GM19468 (cell line): ENCODE results near the gene GULP1.
"Not testable (repeated sequence)": the region's sequence is repeated elsewhere in the genome, so short reads cannot be mapped to it uniquely, and the experiment has no call there.

ENCODE experiments used
- ATAC-seq: cut with Tn5 transposase; IDR thresholded peaks from one replicate; pipeline ENCODE4 v1.9.1; 2021; ENCODE audit warnings: mild to moderate bottlenecking, moderate library complexity, moderate number of reproducible peaks; ENCODE audit not compliant: unreplicated experiment; ENCODE audit errors: extremely low read depth

The GULP1 gene

GRCh38 chr2:188573453-188573852, 281.8 kb downstream of the GULP1 start:
- ATAC-seq, result no peak

GRCh38 chr2:188576006-188576405, 284.3 kb downstream of the GULP1 start:
- no peak for ATAC-seq

- no peak for ATAC-seq
Observed at GRCh38 chr2:188576651-188577050, 285.0 kb downstream of the GULP1 start.

- ATAC-seq, result no peak
Observed at GRCh38 chr2:188577231-188577630, 285.6 kb downstream of the GULP1 start.

GRCh38 chr2:188580738-188581137, 289.1 kb downstream of the GULP1 start:
- ATAC-seq, result no peak

- no peak for ATAC-seq
Observed at GRCh38 chr2:188582211-188582610, 290.5 kb downstream of the GULP1 start.

GRCh38 chr2:188588235-188588634, 296.6 kb downstream of the GULP1 start:
- no peak for ATAC-seq

- ATAC-seq, result no peak
Observed at GRCh38 chr2:188596054-188596453, 304.4 kb downstream of the GULP1 start.

GRCh38 chr2:188598551-188598950, 306.9 kb downstream of the GULP1 start:
- no peak for ATAC-seq

GRCh38 chr2:188599140-188599539, 307.5 kb downstream of the GULP1 start:
- no peak for ATAC-seq

- ATAC-seq, result no peak
Observed at GRCh38 chr2:188600536-188601210, 309.0 kb downstream of the GULP1 start.

GRCh38 chr2:188601391-188601790, 309.7 kb downstream of the GULP1 start:
- ATAC-seq, result no peak

- no peak for ATAC-seq
Observed at GRCh38 chr2:188601927-188602326, 310.3 kb downstream of the GULP1 start.

GRCh38 chr2:188604579-188604978, 312.9 kb downstream of the GULP1 start:
- no peak for ATAC-seq

- ATAC-seq, result not testable (repeated sequence)
Observed at GRCh38 chr2:188605609-188606584, 314.2 kb downstream of the GULP1 start.

GRCh38 chr2:188606596-188606995, 314.9 kb downstream of the GULP1 start:
- not testable (repeated sequence) for ATAC-seq

- no peak for ATAC-seq
Observed at GRCh38 chr2:188607501-188607900, 315.8 kb downstream of the GULP1 start.

- ATAC-seq, result no peak
Observed at GRCh38 chr2:188609321-188610049, 317.8 kb downstream of the GULP1 start.

GRCh38 chr2:188610050-188610444, 318.4 kb downstream of the GULP1 start:
- no peak for ATAC-seq

- ATAC-seq, result no peak
Observed at GRCh38 chr2:188610827-188611226, 319.2 kb downstream of the GULP1 start.

- no peak for ATAC-seq
Observed at GRCh38 chr2:188619146-188619545, 327.5 kb downstream of the GULP1 start.
